PC-9 (cell line): ENCODE data around the gene AQP9. TPM values are rescaled to one million over a fixed set of nuclear protein-coding genes. Genes with fewer than 3 reads are reported as not detected.

Source experiments
- BruUV-seq: library from RNA; stranded (reverse); fragments of 400-500 nt; replicated peaks from 2 replicates; lab custom pipeline; 2021; lab: Mats Ljungman, UMichigan
- CTCF ChIA-PET: fragments of 300-600 bp; sonication (Branson Sonifier 250); formaldehyde crosslinking; loops from one replicate; lab custom pipeline; 2022; ENCODE audit warnings: antibody characterized with exemption; lab: Charles Lee
- POLR2A ChIA-PET: fragments of 300-600 bp; sonication (Branson Sonifier 250); formaldehyde crosslinking; loops from one replicate; lab custom pipeline; 2022; ENCODE audit warnings: antibody characterized with exemption; ENCODE audit not compliant: unreplicated experiment; lab: Charles Lee
- DNase-seq, 2 experiments: peaks; one replicate each; pipeline versions ENCODE4 v3.0.0 to v3.0.0-alpha.2; 2015 to 2022; ENCODE audit warnings: mixed read lengths in 1 of 2
- H2AFZ ChIP-seq: fragments of 200-600 bp; sonication (generic); 2 replicates; pipeline ENCODE4 v1.8.1; 2017; ENCODE audit warnings: antibody characterized with exemption
- H3F3A ChIP-seq: fragments of 200-600 bp; sonication (generic); 2 replicates; pipeline ENCODE4 v1.8.1; 2017; ENCODE audit warnings: antibody characterized with exemption, mild to moderate bottlenecking, low read depth; ENCODE audit not compliant: insufficient read depth
- H3K27ac ChIP-seq: fragments of 200-600 bp; sonication (generic); 2 replicates; pipeline ENCODE4 v1.6.1; 2016; ENCODE audit warnings: mixed run types
- H3K27me3 ChIP-seq: fragments of 200-600 bp; sonication (generic); 2 replicates; pipeline ENCODE4 v1.6.1; 2016; ENCODE audit warnings: low read depth, mixed run types; ENCODE audit not compliant: insufficient read depth
- H3K36me3 ChIP-seq: fragments of 200-600 bp; sonication (generic); 2 replicates; pipeline ENCODE4 v1.6.1; 2016; ENCODE audit warnings: low read depth, mixed run types
- H3K4me1 ChIP-seq: fragments of 200-600 bp; sonication (generic); replicated peaks from 2 replicates; pipeline ENCODE4 v1.6.1; 2016; ENCODE audit warnings: mixed run types; ENCODE audit not compliant: insufficient read depth
- H3K4me2 ChIP-seq: fragments of 200-600 bp; sonication (generic); 2 replicates; pipeline ENCODE4 v1.6.1; 2017; ENCODE audit warnings: mixed run types
- H3K4me3 ChIP-seq: fragments of 200-600 bp; sonication (generic); 2 replicates; pipeline ENCODE4 v1.6.1; 2016; ENCODE audit warnings: mixed run types
- H3K79me2 ChIP-seq: fragments of 200-600 bp; sonication (generic); 2 replicates; pipeline ENCODE4 v1.6.1; 2017; ENCODE audit warnings: low read depth, mixed run types
- H3K9me2 ChIP-seq: fragments of 200-600 bp; sonication (generic); 2 replicates; pipeline ENCODE4 v1.8.1; 2017; ENCODE audit warnings: mild to moderate bottlenecking; ENCODE audit not compliant: insufficient read depth
- H3K9me3 ChIP-seq: fragments of 200-600 bp; sonication (generic); 2 replicates; pipeline ENCODE4 v1.8.1; 2016; ENCODE audit warnings: low read depth; ENCODE audit not compliant: insufficient read depth
- H4K20me1 ChIP-seq: fragments of 200-600 bp; sonication (generic); 2 replicates; pipeline ENCODE4 v1.8.1; 2017; ENCODE audit not compliant: insufficient read depth
- CTCF ChIP-seq: fragments of 200-600 bp; sonication (generic); conservative IDR thresholded peaks from 2 replicates; pipeline ENCODE4 v1.6.1; 2017; ENCODE audit warnings: mixed run types, antibody characterized with exemption, mild to moderate bottlenecking, moderate library complexity
- EZH2 ChIP-seq: fragments of 200-600 bp; sonication (generic); IDR thresholded peaks from 2 replicates; pipeline ENCODE4 v1.8.0; 2017; ENCODE audit warnings: antibody characterized with exemption, low read depth
- intact Hi-C: fragments of 100-400 bp; cut with micrococcal nuclease; formaldehyde crosslinking; loops from one replicate; pipeline ENCODE4 v1.10.0; 2022; ENCODE audit not compliant: unreplicated experiment
- total RNA-seq: library from RNA; stranded (reverse); gene quantifications from 2 replicates; pipeline ENCODE4 v1.2.3, GENCODE V29; 2021

Gene AQP9
- total RNA-seq, 1 experiment from 2014 or later, result not detected

- no peaks in the 10 kb centered on the region for H4K20me1 ChIP-seq
- no peaks in the 10 kb centered on the region for H3K27me3 ChIP-seq
- no peak overlapping the region for H3K4me2 ChIP-seq
- H3K79me2 ChIP-seq, result no peaks in the 10 kb centered on the region
- H3K27ac ChIP-seq, result no peak overlapping the region
- no peak overlapping the region for H3K4me3 ChIP-seq
- H3K36me3 ChIP-seq, result no peaks in the 10 kb centered on the region
- TF ChIP-seq CTCF, result no peak
- TF ChIP-seq EZH2, result no peak
- H3F3A ChIP-seq, result no peaks in the 10 kb centered on the region
- H2AFZ ChIP-seq, result no peak overlapping the region
- POLR2A ChIA-PET, result no interaction called here
- CTCF ChIA-PET, result no interaction called here
- intact Hi-C loops, result no loop called here
- DNase-seq, result no peak
- BruUV-seq, result no TSS peak
- H3K9me3 ChIP-seq, result no peaks in the 10 kb centered on the region
- H3K4me1 ChIP-seq, result no peaks in the 10 kb centered on the region
- no peaks in the 10 kb centered on the region for H3K9me2 ChIP-seq
These were observed 26.7 kb downstream of the AQP9 start for GRCh38 chr15:58164926-58165325.

GRCh38 chr15:58165661-58166060, 27.5 kb downstream of the AQP9 start:
- Histone ChIP-seq H2AFZ (no peak overlapping the region), H3K4me1 (no peaks in the 10 kb centered on the region), H3K4me3 (no peak overlapping the region), H3K4me2 (no peak overlapping the region), H3K9me2 (no peaks in the 10 kb centered on the region), H3K9me3 (no peaks in the 10 kb centered on the region), H3K79me2 (no peaks in the 10 kb centered on the region), H3K27me3 (no peaks in the 10 kb centered on the region), H3K27ac (no peak overlapping the region), H3K36me3 (no peaks in the 10 kb centered on the region), H4K20me1 (no peaks in the 10 kb centered on the region), H3F3A (no peaks in the 10 kb centered on the region)
- intact Hi-C loops, result no loop called here
- CTCF ChIA-PET, result no interaction called here
- TF ChIP-seq CTCF, result no peak
- no peak for TF ChIP-seq EZH2
- POLR2A ChIA-PET, result no interaction called here
- BruUV-seq, result no TSS peak
- DNase-seq, result no peak

- POLR2A ChIA-PET, result no interaction called here
- Histone ChIP-seq H3F3A (no peaks in the 10 kb centered on the region), H2AFZ (no peak overlapping the region), H3K4me2 (no peak overlapping the region), H3K79me2 (no peaks in the 10 kb centered on the region), H3K27me3 (no peaks in the 10 kb centered on the region), H3K9me3 (no peaks in the 10 kb centered on the region), H3K9me2 (no peaks in the 10 kb centered on the region), H3K4me3 (no peak overlapping the region), H3K36me3 (no peaks in the 10 kb centered on the region), H4K20me1 (no peaks in the 10 kb centered on the region), H3K4me1 (no peaks in the 10 kb centered on the region), H3K27ac (no peak overlapping the region)
- CTCF ChIA-PET, result no interaction called here
- BruUV-seq, result no TSS peak
- no peak for DNase-seq
- TF ChIP-seq EZH2 (no peak), CTCF (no peak)
- intact Hi-C loops, result no loop called here
These were observed 29.0 kb downstream of the AQP9 start for GRCh38 chr15:58167095-58167691.
